PC-3 (cell line): ENCODE results near the gene CIBAR2. TPM values are rescaled to one million over a fixed set of nuclear protein-coding genes. Genes with fewer than 3 reads are reported as not detected.

Source experiments
- ATAC-seq: fragments of 200-7000 bp; cut with Tn5 transposase; 2 replicates; pipeline ENCODE4 v1.9.1; 2020; ENCODE audit warnings: mild to moderate bottlenecking, moderate library complexity
- BruUV-seq: library from RNA; stranded (reverse); fragments of 400-500 nt; replicated peaks from 2 replicates; lab custom pipeline; 2021; lab: Mats Ljungman, UMichigan
- CTCF ChIA-PET: fragments of 300-600 bp; sonication (Branson Sonifier 250); formaldehyde crosslinking; loops from one replicate; lab custom pipeline; 2022; ENCODE audit warnings: antibody characterized with exemption; lab: Charles Lee
- POLR2A ChIA-PET: fragments of 300-600 bp; sonication (Branson Sonifier 250); formaldehyde crosslinking; loops from one replicate; lab custom pipeline; 2022; ENCODE audit warnings: antibody characterized with exemption; ENCODE audit not compliant: unreplicated experiment; lab: Charles Lee
- DNase-seq: peaks from one replicate; pipeline ENCODE4 v3.0.0-alpha.2; 2015
- H2AFZ ChIP-seq: fragments of 300-600 bp; sonication (generic); 2 replicates; pipeline ENCODE4 v1.6.0; 2016; ENCODE audit warnings: antibody characterized with exemption, low read length
- H3F3A ChIP-seq: fragments of 300-600 bp; sonication (generic); one replicate; pipeline ENCODE4 v1.6.0; 2017; ENCODE audit warnings: antibody characterized with exemption, low read length, control low read depth, mild to moderate bottlenecking; ENCODE audit not compliant: unreplicated experiment
- H3K27ac ChIP-seq: fragments of 300-600 bp; sonication (generic); 2 replicates; pipeline ENCODE4 v1.5.1; 2016; ENCODE audit warnings: mild to moderate bottlenecking, low read length
- H3K27me3 ChIP-seq: fragments of 300-600 bp; sonication (generic); 2 replicates; pipeline ENCODE4 v1.6.1; 2016; ENCODE audit warnings: low read length, mixed read lengths
- H3K36me3 ChIP-seq: fragments of 300-600 bp; sonication (generic); 2 replicates; pipeline ENCODE4 v1.6.1; 2016; ENCODE audit warnings: low read depth, mixed run types, low read length, mixed read lengths
- H3K4me1 ChIP-seq: fragments of 300-600 bp; sonication (generic); 2 replicates; pipeline ENCODE4 v1.5.1; 2016; ENCODE audit warnings: low read length; ENCODE audit not compliant: insufficient read depth
- H3K4me2 ChIP-seq: fragments of 300-600 bp; sonication (generic); 2 replicates; pipeline ENCODE4 v1.6.0; 2016; ENCODE audit warnings: low read length
- H3K4me3 ChIP-seq: fragments of 300-600 bp; sonication (generic); 2 replicates; pipeline ENCODE4 v1.5.1; 2016; ENCODE audit warnings: mild to moderate bottlenecking, low read length, mixed read lengths
- H3K79me2 ChIP-seq: fragments of 300-600 bp; sonication (generic); 2 replicates; pipeline ENCODE4 v1.6.1; 2017; ENCODE audit warnings: low read length, mixed read lengths
- H3K9ac ChIP-seq: fragments of 300-600 bp; sonication (generic); 2 replicates; pipeline ENCODE4 v1.6.0; 2016; ENCODE audit warnings: mild to moderate bottlenecking, low read length
- H3K9me2 ChIP-seq: fragments of 300-600 bp; sonication (generic); replicated peaks from 2 replicates; pipeline ENCODE4 v1.6.1; 2016; ENCODE audit warnings: mixed run types, low read length, mixed read lengths
- H3K9me3 ChIP-seq: fragments of 300-600 bp; sonication (generic); 2 replicates; pipeline ENCODE4 v1.6.1; 2016; ENCODE audit warnings: low read length, mixed read lengths
- H4K20me1 ChIP-seq: fragments of 300-600 bp; sonication (generic); 2 replicates; pipeline ENCODE4 v1.6.1; 2016; ENCODE audit warnings: low read length, mixed read lengths
- CTCF ChIP-seq: fragments of 300-600 bp; sonication (generic); conservative IDR thresholded peaks from 2 replicates; pipeline ENCODE4 v1.5.1; 2017; ENCODE audit warnings: antibody characterized with exemption, low read depth, mild to moderate bottlenecking, low read length
- EZH2 ChIP-seq: fragments of 300-600 bp; sonication (generic); IDR thresholded peaks from one replicate; pipeline ENCODE4 v1.6.1; 2017; ENCODE audit warnings: antibody characterized with exemption, mild to moderate bottlenecking, low read length; ENCODE audit not compliant: unreplicated experiment
- EZH2phosphoT487 ChIP-seq: fragments of 300-600 bp; sonication (generic); IDR thresholded peaks from 2 replicates; pipeline ENCODE4 v1.6.1; 2018; ENCODE audit warnings: mild to moderate bottlenecking, antibody characterized with exemption, low read length, borderline replicate concordance
- intact Hi-C: fragments of 100-400 bp; cut with micrococcal nuclease; formaldehyde crosslinking; loops from 2 replicates; pipeline ENCODE4 v1.9.0; 2023
- total RNA-seq: library from RNA; depleted of rRNA; stranded (reverse); fragments of >200 nt; gene quantifications from 2 replicates; pipeline ENCODE4 v1.2.3, GENCODE V29; 2014

CIBAR2 gene
- total RNA-seq, 1 experiment from 2014 or later, result not detected

GRCh38 chr16:85086347-85087291 is 25.7 kb downstream of the CIBAR2 start:
- no peak overlapping the region for H3K4me3 ChIP-seq
- H3K4me2 ChIP-seq, result no peak overlapping the region
- ChIA-PET CTCF (interaction anchor here (0.6 to 1.2 kb wide), 3 partner anchors 30 to 109 kb away, joined by 4 to 5 read pairs (median 5); partner anchors contain the start of gene ZDHHC7), POLR2A (no interaction called here)
- no peaks in the 10 kb centered on the region for H3K79me2 ChIP-seq
- no peaks in the 10 kb centered on the region for H3K9me3 ChIP-seq
- no peaks in the 10 kb centered on the region for H4K20me1 ChIP-seq
- no TSS peak for BruUV-seq
- H3K9ac ChIP-seq, result no peak overlapping the region
- H3K27me3 ChIP-seq, result no peaks in the 10 kb centered on the region
- DNase-seq, result peak; percentile 64
- no peaks in the 10 kb centered on the region for H3K4me1 ChIP-seq
- TF ChIP-seq EZH2 (no peak), EZH2phosphoT487 (no peak), CTCF (peak; percentile 63)
- intact Hi-C loops, result loop anchor here (1.0 to 10.0 kb wide), 4 partner anchors 57 to 162 kb away; partner anchors contain the start of gene ZDHHC7
- H3K36me3 ChIP-seq, result no peaks in the 10 kb centered on the region
- no peak overlapping the region for H3K27ac ChIP-seq
- H3K9me2 ChIP-seq, result no peaks in the 10 kb centered on the region
- H2AFZ ChIP-seq, result no peak overlapping the region
- H3F3A ChIP-seq, result no peaks in the 10 kb centered on the region
- ATAC-seq, result peak; percentile 81

- H3K4me3 ChIP-seq, result no peak overlapping the region
- intact Hi-C loops, result loop anchor here (1.0 to 10.0 kb wide), 4 partner anchors 56 to 161 kb away; partner anchors contain the start of gene ZDHHC7
- H3K4me2 ChIP-seq, result no peak overlapping the region
- no TSS peak for BruUV-seq
- CTCF ChIA-PET, result interaction anchor here (1.1 kb wide), 1 partner anchor 30 kb away, joined by 5 read pairs; no protein-coding TSS in a partner anchor
- TF ChIP-seq EZH2phosphoT487, result no peak
- TF ChIP-seq EZH2, result no peak
- no peak for TF ChIP-seq CTCF
- no peaks in the 10 kb centered on the region for H3K79me2 ChIP-seq
- H3K27me3 ChIP-seq, result no peaks in the 10 kb centered on the region
- H3K4me1 ChIP-seq, result no peaks in the 10 kb centered on the region
- H3K27ac ChIP-seq, result no peak overlapping the region
- H3K9ac ChIP-seq, result no peak overlapping the region
- ATAC-seq (no peak), DNase-seq (no peak)
- H3F3A ChIP-seq, result no peaks in the 10 kb centered on the region
- H4K20me1 ChIP-seq, result no peaks in the 10 kb centered on the region
- no peaks in the 10 kb centered on the region for H3K9me3 ChIP-seq
- H2AFZ ChIP-seq, result no peak overlapping the region
- POLR2A ChIA-PET, result no interaction called here
- H3K36me3 ChIP-seq, result no peaks in the 10 kb centered on the region
- no peaks in the 10 kb centered on the region for H3K9me2 ChIP-seq
Measured at GRCh38 chr16:85085721-85086120, 26.6 kb downstream of the CIBAR2 start.
